Renal cortex interstitium (tissue), 11 donors: ENCODE data around the gene TEX261. TPM values are rescaled to one million over a fixed set of nuclear protein-coding genes. Genes with fewer than 3 reads are reported as not detected.

ENCODE experiments used
- DNase-seq, 11 donors: peaks; one replicate each; pipeline ENCODE4 v3.0.0-alpha.2; 2013; ENCODE audit warnings: low read depth in 9 of 11, low spot score in 4 of 11; ENCODE audit errors: extremely low read depth in 1 of 11
- polyA plus RNA-seq, 3 donors: library from polyadenylated mRNA; unstranded; fragments of 120-200 nt; gene quantifications; one replicate each; pipeline ENCODE4 v1.2.1, GENCODE V29; 2013; ENCODE audit not compliant: insufficient read length in 3 of 3

Gene TEX261
- polyA plus RNA-seq, 3 donors = 49.8 to 55.9 (median 52.1) TPM

DNA sequence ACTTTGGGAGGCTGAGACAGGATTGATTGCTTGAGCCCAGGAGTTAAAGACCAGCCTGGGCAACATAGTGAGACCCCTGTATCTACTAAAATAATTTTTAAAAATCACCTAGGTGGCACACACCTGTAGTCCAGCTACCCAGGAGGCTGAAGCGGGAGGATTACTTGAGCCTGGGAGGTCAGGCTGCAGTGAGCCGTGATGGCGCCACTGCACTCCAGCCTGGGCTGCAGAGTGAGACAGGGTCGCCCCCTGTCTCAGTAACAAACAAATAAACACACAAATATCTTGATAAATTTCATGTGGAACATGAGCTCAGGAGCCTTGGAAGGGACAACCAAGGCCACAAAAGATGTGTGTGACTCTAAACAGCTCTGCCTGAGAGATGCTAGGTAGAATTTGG, 28.0 kb downstream of the TEX261 start:
- no peak for DNase-seq

DNA sequence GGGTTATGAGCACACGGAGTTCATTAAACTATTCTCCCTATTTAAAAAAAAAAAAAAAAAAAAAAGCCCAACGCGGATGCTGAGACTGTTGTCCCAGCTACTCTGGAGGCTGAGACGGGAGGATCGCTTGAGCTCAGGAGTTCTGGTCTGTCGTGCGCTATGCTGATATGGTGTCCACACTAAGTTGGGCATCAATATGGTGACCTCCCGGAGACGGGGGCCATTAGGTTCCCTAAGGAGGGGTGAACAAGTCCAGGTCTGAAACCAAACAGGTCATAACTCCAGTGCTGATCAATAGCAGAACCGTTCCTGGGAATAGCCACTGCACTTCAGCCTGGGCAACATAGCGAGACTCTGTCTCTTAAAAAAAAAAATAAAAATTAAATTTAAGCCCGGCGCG, 29.2 kb downstream of the TEX261 start:
- DNase-seq = no peak

DNA sequence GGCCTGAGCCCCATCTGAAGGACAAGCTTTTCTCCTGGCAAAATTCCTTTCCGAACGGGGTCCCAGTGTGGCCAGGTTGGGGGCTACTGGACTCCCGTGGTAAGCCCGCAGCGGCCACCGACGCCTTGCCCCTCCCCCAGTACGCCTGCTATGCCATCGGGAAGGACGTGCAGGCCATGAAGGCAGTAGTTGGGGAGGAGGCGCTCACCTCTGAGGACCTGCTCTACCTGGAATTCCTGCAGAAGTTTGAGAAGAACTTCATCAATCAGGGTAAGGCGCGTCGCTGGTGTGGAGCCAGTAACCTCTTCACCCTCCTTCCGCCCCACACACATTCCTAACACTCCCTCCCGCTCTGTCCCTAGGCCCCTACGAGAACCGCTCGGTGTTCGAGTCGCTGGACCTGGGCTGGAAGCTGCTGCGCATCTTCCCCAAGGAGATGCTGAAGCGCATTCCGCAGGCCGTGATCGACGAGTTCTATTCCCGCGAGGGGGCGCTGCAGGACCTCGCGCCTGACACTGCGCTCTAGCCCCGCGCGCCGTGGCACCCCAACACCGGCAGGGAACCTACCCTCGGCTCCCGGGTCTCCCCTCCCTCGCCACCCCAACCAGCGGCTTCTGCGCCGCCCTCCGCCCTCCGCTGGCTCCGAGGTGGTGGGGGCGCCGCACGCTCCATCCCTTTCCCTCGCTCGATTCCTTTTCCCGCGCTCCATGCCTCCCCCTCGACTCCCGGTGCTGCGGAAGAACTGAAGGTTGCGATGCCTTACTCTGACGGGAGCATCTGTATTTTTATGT, 29.9 kb downstream of the TEX261 start:
- DNase-seq = peak in 4 of 11 donors; percentile 34 to 48 (median 40)

DNA sequence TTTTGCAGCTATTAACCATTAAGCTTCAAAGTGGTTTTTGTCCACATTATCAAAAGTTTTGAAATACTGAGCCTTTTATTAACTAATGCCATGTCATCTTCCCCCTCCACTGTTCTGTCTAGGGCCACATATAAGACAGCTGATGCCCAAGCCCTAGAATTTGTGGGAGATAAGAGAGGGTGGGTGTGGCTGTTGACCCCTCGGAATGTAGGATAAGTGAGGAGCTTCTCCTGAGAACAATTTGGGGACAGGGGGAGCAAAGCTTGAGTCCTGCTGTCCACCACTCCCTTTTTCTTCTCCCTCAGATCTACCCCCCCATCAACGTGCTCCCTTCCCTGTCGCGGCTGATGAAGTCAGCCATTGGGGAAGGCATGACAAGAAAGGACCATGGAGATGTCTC, 30.5 kb downstream of the TEX261 start:
- DNase-seq = no peak

DNA sequence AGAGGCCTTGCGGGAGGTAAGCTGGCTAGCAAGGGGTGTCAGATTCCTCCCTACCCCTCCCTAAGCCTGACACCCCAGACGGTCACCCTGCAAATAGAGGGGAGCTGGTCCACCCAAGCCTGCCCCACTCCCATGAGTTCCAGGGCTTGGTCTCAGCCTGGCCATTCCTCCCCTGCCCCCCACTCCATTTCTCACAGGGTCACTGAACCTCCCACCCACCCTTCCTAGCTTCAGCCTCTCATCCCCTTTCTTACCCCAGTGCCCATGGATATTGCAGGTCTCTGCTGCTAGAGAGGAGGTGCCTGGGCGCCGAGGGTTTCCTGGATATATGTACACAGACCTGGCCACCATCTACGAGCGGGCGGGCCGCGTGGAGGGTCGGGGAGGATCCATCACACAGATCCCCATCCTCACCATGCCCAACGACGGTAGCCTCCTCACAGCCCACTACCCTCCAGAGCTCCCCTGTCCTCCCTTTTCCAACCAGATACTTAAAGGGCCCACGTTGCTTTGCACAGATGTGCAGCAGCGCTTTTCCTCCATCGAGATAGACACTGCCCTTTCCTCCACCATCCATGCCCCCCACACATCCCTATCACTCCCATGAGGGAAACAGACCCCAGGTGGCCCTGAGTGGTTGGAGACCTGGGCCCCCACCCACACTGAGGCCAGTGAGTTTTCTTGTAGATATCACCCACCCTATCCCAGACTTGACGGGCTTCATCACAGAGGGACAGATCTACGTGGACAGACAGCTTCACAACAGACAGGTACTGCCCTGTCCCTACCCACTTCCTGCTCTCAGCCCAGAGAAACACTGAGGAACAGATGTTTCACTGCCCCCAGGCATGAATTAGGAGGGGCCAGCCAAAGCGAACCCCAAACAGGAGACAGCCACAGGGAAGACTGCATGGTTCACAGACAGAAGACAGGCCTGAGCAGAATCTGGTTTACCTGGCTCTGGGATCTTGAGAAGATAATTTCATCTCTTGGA, 31.5 kb downstream of the TEX261 start:
- DNase-seq = no peak

DNA sequence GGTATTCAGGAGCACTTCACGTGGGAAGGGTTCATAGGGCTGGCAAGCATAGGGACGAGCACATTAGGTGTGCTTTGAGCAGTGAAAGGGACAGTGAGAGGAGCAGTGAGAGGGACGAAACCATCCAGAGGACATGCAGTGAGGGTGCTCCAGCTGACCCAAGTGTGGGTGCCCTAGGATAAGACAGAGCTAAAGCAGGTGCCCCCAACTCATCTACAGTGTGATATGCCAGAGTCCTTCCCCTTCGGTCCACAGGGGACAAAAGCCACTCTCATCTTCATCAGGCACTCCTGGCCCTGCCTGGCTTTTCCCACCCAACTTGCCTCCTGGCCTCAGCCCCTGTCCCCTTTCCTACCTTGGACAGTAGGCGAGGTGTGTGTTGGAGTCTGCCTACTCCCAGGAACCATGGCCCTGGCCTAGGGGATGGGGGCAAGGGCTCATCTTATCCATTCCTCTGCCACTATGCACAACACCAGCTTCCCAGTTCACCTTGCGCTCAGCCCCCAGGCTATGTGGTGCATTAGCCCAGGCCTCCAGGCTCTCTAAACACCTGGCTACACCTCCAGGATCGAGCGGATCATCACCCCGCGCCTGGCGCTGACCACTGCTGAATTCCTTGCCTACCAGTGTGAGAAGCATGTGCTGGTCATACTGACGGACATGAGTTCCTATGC, 32.3 kb downstream of the TEX261 start:
- no peak for DNase-seq

DNA sequence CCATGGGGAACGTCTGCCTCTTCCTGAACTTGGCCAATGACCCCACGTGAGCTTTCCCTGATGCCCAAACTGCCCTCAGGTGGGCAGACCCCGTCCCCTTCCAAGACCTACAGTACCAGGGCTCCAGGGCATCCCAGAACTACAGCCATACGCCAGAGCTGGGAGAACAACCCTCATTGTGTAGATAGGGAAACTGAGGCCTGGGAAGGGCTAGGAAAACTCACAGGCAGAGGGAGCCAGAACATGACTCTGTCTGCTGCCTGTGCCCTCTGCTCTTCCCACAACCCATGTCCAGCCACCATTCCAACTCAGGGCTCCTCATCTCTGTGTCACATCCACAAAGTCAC, 33.1 kb downstream of the TEX261 start:
- DNase-seq = no peak

DNA sequence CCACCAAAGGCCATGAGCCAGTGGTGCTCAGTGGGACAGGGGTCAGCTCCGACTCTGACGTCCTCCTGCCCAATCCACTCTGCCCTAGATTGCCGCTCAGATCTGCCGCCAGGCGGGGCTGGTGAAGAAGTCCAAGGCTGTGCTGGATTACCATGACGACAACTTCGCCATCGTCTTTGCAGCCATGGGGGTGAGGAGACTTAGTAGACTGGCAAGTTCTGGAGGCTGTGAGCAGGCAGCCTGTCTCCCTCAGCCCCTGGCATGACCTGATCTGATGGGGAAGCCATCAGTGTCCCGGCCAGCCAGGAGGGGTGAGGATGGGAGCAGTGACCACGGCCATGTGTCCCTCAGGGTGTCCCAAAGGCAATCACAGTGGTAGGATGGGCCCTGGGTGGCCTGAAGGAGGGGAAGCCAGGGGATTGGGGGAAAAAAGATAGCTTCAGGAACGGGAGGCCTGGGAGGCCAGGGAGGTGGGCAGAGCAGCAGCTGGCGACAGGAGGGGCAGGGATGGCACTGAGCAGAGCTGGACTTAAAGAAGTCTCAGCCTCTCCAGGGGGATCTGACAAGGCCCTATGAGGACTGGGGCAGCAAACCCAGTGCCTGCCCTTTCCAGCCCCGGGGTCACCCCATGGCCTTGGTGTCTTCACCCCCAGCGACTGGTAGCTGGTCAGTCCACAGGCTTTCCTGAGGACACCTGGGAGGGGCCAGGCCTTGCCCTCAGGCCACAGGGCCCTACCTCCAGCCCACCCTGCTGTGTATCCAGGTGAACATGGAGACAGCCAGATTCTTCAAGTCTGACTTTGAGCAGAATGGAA, 33.6 kb downstream of the TEX261 start:
- no peak for DNase-seq

DNA sequence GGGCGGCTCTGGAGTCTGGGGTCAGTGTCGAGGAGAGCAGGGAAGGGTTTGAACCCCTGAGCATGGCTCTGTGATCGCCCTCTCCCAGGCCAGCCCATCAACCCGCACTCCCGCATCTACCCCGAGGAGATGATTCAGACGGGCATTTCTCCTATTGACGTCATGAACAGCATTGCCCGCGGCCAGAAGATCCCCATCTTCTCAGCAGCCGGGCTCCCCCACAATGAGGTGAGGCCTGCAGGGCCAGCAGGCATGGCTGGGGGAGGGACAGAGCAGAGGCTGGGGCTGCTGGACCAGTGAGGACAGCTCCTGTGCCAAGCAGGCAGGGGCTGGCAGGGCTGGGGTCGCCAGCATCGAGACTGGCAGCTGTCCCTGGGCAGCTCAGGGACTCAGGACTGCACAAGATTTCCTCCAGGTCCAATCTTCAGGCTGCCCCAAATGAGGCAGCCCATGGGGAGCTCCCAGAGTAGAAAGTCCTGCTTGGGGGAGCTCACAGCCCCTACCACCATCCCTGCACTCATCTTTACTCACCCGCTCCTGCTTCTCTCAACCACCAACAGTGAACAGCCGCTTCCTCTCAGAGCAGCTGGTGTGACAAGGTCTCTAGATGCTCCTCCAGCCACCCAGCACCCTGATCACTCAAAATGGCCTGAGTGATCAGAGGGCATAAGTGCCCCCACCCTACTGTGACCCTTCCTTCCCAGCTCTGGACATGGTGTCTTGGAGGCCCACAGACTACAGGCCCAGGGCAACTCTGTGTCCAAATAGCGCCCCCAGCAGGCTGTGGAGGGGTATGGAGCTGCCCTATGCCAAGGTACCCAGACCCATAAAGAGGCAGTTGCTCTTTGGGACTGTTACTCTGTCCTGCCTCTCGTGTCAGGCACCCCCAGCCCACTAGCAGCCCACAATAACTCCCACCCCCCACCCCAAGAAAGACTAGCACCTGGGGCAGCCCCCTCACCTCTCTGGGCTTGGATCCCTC, 34.5 kb downstream of the TEX261 start:
- no peak for DNase-seq

DNA sequence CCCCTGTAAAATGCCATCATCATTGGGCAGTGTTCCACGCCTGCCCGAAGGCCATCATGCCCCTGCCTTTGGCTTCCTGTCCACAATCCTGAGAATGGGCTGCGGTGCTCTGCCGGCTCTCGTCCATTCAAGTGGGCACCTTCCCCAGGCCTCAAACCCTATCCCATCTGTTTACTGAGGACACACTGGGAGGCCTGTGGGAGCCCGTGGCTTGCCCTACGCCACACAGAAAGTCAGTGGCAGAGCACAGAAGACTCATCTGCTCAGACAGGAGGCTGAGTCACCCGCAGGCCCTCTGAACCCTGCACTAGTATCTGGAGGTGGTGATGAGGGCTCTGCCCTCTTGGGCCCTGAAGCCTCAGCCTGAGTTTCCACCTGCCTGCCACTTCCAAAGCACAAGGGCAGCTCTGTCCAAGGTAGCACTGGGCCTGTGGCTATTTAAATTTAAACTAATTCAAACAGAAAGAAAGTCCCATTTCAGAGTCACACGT, 35.4 kb downstream of the TEX261 start:
- DNase-seq = no peak

DNA sequence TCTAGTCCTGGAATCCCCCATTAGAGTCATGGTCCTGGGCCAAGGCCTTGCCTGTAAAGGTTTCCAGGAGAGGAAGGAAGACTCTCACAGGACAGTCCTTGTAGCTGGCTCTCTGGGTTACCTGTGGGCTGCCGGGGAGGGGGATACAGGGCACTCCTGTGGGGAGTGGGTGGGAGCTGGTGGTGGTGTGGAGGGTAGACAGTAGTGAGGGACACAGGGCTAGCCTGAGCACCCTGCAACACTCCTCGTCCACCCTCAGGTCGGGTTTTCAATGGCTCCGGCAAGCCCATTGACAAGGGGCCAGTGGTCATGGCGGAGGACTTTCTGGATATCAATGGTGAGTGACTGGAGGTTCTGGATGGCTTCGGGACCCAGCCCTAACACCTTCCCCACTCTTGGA, 35.9 kb downstream of the TEX261 start:
- DNase-seq = no peak

DNA sequence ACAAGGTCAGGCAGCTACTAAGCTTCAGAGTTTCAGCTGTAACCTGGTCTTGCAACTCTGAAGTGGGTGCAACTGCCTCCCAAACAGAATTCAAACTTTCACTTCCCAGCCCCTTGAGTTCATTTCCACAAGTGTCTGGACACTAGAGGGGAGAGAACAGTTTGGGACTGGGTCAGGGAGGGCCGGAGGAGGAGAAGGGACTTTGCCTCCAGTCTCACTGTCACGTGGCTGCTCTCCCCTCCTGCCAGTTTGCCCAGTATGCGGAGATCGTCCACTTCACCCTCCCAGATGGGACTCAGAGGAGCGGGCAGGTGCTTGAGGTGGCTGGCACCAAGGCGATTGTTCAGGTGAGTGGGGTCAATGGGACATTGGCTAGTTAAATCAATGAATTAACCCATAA, 36.9 kb downstream of the TEX261 start:
- DNase-seq = no peak

DNA sequence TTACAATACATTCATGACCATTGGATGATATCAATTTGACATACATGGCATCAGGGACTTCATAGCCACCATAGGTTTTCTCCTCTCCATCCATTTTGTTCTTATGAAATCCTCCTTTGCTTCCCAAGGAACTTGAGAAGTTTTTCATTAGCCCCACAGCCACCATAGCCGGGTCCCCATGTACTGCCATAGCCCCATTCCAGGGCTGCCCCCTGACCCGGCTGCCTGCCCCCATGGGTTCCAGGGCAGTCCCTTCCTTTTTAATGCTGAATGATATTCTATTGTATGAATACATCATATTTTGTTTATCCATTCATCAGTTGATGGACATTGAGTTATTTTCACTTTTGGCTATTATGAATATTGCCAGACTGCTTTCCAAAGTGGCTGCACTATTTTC, 38.5 kb downstream of the TEX261 start:
- no peak for DNase-seq

DNA sequence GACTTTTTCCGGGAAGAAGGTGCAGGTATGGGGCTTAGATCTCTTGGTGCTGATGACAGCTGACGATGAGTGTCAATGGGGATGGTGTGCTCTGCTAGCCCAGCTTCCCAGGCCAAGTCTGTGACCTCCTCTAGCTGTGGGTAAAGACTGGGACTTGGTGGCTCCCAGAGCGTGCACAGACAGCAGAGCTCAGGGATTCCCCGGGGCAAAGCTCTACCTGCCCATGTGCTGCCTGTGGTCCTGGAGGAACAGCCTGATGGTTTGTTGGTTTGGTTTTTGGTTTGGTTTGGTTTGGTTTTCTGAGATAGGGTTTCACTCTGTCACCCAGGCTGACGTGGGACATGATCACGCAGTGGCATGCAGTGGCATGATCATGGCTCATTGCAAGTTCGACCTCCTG, 39.8 kb downstream of the TEX261 start:
- DNase-seq = no peak

DNA sequence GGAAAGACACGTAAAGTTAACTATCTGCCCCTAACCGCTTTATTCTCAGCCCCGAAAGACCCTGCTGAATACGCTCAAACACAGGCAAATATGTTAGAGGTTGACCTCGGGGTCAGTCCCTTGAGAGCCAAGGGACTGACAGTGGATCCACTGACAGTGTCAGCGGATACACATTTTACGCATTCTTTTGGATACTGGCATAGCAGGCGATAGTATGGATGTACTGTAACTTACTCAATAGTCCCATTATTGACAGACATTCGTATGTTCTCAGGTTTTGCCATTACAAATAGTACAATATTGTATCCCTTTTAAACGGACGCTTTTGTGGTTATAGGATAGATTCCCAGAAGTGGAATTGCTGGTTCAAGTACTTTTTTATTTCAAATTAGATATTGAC, 45.6 kb downstream of the TEX261 start:
- DNase-seq = no peak

DNA sequence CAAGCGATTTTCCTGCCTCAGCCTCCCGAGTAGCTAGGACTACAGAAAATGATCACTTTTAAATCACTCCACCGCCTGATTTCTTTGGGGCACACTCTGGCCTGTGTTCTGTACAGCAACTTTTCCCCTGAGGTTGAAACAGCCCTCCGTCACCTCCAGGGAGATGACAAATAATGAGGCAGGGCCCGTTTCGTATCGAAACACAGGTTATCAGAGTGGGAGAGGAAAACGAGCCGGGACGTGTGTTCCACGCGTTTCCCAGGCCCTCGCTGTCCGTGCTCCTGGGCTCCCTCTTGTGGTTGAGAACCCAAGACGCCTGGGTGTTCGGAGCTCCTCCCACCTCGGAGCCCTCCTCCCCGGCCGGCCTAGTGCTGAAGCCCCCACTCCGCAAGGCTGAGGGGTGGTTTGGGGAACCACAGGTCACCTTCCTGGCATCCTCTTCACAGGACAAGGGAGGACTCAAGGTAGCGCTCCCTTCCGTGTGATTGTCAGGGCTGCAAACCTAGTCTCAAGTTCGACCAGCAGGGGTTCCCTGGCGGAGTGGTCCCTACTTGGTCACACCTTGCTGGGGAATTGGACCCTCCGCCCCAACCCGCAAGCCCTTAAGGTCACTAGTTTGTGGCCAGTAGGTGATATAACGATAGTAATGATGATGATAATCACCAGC, 46.2 kb downstream of the TEX261 start:
- DNase-seq = peak in 8 of 11 donors; percentile 39 to 83 (median 68)

DNA sequence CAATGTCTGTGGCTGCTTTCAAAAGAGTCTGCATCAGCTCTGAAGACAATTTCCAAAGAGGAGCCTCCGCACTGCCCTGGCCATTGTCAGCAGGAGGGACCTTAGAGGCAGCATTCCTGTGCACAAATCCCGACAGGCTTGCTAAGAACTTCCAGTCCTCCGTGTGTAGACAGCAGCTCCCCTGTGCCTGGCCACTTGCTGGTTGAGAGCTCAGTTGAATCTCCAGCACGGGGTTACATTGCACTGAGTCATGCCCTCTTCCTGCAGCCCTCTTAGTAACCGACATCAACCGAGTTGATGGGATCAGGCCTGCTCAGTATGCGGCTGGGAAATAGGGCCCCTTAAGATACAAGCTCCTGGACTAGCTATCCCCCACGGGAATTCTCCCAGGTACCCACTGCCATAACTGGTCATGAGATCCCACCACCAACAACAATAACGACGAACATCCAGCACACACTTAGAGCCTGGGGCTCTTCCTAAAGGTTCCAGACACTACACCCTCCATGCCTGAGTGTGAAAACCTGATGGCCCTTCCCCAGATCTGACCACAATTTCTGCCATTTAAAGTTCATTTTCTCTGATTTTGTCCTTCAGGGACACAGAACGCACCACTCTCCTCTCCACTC, 47.0 kb downstream of the TEX261 start:
- no peak for DNase-seq
